Measurements from ENCODE around the gene HCFC1R1. TPM values are rescaled to one million over a fixed set of nuclear protein-coding genes. Genes with fewer than 3 reads are reported as not detected.

Gene HCFC1R1
- total and polyA plus RNA-seq, 2 donors from 2014 or later = 61.3 to 332 TPM

- DNase-seq = peak in 1 of 5 donors; percentile 71
- Histone ChIP-seq H3K27me3 (ENCODE audit: control insufficient read depth, insufficient read depth, low read length) (no peaks in the 10 kb centered on the region), H3K9ac (ENCODE audit: low read length in 3 of 3) (peak overlapping the region in 2 of 3 donors; percentile 80 to 91), H3K9me3 (ENCODE audit: control insufficient read depth in 2 of 3, insufficient read depth in 1 of 3, low read length in 3 of 3) (no peaks in the 10 kb centered on the region), H3K36me3 (ENCODE audit: control insufficient read depth in 2 of 3, insufficient read depth in 3 of 3, low read length in 3 of 3) (no peaks in the 10 kb centered on the region), H3K27ac (ENCODE audit: low read depth in 2 of 2, low read length in 2 of 2) (peak overlapping the region; percentile 81), H3K4me1 (ENCODE audit: control insufficient read depth in 2 of 3, insufficient read depth in 2 of 3, low read depth in 1 of 3, low read length in 3 of 3) (peaks cover 0 to 18% (median 9%) of the 10 kb centered on the region in 3 donors), H3K4me3 (ENCODE audit: low read length in 3 of 3) (peak overlapping the region in 2 of 3 donors; percentile 52 to 64)
- intact Hi-C loops (cut with DNase I) = loop anchor here (10.0 kb wide), 1 partner anchor 48 kb away; the partner anchor contains the start of gene ZNF205
- no peak for TF ChIP-seq CTCF (IDR thresholded peaks at IDR 0.05; ENCODE audit: borderline replicate concordance, extremely low read depth, insufficient read depth)
- FAIRE-seq = no peak
Observed at GRCh38 chr16:3066440-3066748, 42.7 kb upstream of the HCFC1R1 start.

DNA sequence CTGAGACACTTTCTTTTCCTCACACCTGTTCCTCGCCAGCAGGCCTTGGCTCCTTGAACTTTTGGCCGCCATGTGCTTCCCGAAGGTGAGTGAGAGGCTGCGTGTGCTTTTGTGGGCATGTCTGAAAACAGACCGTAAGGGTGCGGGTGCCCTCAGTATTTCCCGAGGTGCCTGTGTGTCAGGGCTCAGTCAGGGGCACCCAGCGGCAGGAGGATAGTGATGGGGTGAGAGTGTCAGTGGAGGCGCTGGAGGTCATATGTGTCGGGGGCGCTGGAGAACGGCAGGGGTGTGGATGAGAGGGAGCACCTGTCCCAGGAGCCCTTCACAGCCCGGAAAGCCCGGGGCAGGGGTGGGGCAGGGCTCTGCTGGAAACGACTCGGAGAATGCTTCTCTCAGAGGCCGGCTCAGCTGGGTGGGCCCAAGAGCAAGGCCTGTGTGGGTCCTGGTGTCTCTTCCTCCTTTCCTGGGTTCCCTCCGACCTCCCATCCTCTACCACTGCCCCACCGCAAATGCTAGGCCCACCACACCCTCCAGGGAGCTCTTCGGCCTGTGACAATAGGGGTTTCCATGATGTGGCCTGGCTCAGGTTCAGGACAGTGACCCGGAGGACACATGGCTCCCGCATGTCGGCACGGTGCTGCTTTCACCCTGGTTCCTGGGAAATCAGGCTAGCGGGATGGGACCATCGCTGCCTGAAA lies 42.1 kb upstream of the HCFC1R1 start:
- Histone ChIP-seq H3K27me3 (ENCODE audit: control insufficient read depth, insufficient read depth, low read length) (no peaks in the 10 kb centered on the region), H3K9me3 (ENCODE audit: control insufficient read depth in 2 of 3, insufficient read depth in 1 of 3, low read length in 3 of 3) (no peaks in the 10 kb centered on the region), H3K27ac (ENCODE audit: low read depth in 2 of 2, low read length in 2 of 2) (peak overlapping the region; percentile 81), H3K36me3 (ENCODE audit: control insufficient read depth in 2 of 3, insufficient read depth in 3 of 3, low read length in 3 of 3) (no peaks in the 10 kb centered on the region), H3K9ac (ENCODE audit: low read length in 3 of 3) (peak overlapping the region in 2 of 3 donors; percentile 80 to 91), H3K4me3 (ENCODE audit: low read length in 3 of 3) (peak overlapping the region in 2 of 3 donors; percentile 52 to 64), H3K4me1 (ENCODE audit: control insufficient read depth in 2 of 3, insufficient read depth in 2 of 3, low read depth in 1 of 3, low read length in 3 of 3) (peaks cover 0 to 18% (median 9%) of the 10 kb centered on the region in 3 donors)
- peak in 1 of 5 donors; percentile 72 for DNase-seq
- TF ChIP-seq CTCF (IDR thresholded peaks at IDR 0.05; ENCODE audit: borderline replicate concordance, extremely low read depth, insufficient read depth) = no peak
- intact Hi-C loops (cut with DNase I) = loop anchor here (10.0 kb wide), 1 partner anchor 49 kb away; the partner anchor contains the start of gene ZNF205
- no peak for FAIRE-seq

GRCh38 chr16:3065069-3065741 lies 41.5 kb upstream of the HCFC1R1 start, which contains the start of gene IL32:
Gene IL32 (plus strand): TSS chr16:3065640. CDS start chr16:3065812, 172 bp downstream.
- no peaks in the 10 kb centered on the region for H3K9me3 ChIP-seq (ENCODE audit: control insufficient read depth in 2 of 3, insufficient read depth in 1 of 3, low read length in 3 of 3)
- no peaks in the 10 kb centered on the region for H3K27me3 ChIP-seq (ENCODE audit: control insufficient read depth, insufficient read depth, low read length)
- H3K4me3 ChIP-seq (ENCODE audit: low read length in 3 of 3) = peak within 1 kb of the TSS in 2 of 3 donors; percentile 52 to 64
- DNase-seq (peak; percentile 37 to 89 (median 65)), FAIRE-seq (no peak)
- no peak for TF ChIP-seq CTCF (IDR thresholded peaks at IDR 0.05; ENCODE audit: borderline replicate concordance, extremely low read depth, insufficient read depth)
- peaks cover 0 to 18% (median 10%) of the 10 kb centered on the region in 3 donors for H3K4me1 ChIP-seq (ENCODE audit: control insufficient read depth in 2 of 3, insufficient read depth in 2 of 3, low read depth in 1 of 3, low read length in 3 of 3)
- intact Hi-C loops (cut with DNase I) = loop anchor here (10.0 kb wide), 1 partner anchor 50 kb away; the partner anchor contains the start of gene ZNF205
- no peaks in the 10 kb centered on the region for H3K36me3 ChIP-seq (ENCODE audit: control insufficient read depth in 2 of 3, insufficient read depth in 3 of 3, low read length in 3 of 3)
- peak within 1 kb of the TSS; percentile 81 for H3K27ac ChIP-seq (ENCODE audit: low read depth in 2 of 2, low read length in 2 of 2)
- H3K9ac ChIP-seq (ENCODE audit: low read length in 3 of 3) = peak within 1 kb of the TSS in 2 of 3 donors; percentile 80 to 91
